NCI-H524 treated with DMSO at 0.1 percent for 48 hours (cell line): ENCODE results near the gene SHD.
A peak's percentile ranks its signal among the peaks of the same experiment; 100 is the strongest.
"Not testable (repeated sequence)": the region's sequence is repeated elsewhere in the genome, so short reads cannot be mapped to it uniquely, and the experiment has no call there.

Source experiments
- DNase-seq: peaks from one replicate; lab custom pipeline; 2025; lab: John Stamatoyannopoulos, UW

The SHD gene

DNA sequence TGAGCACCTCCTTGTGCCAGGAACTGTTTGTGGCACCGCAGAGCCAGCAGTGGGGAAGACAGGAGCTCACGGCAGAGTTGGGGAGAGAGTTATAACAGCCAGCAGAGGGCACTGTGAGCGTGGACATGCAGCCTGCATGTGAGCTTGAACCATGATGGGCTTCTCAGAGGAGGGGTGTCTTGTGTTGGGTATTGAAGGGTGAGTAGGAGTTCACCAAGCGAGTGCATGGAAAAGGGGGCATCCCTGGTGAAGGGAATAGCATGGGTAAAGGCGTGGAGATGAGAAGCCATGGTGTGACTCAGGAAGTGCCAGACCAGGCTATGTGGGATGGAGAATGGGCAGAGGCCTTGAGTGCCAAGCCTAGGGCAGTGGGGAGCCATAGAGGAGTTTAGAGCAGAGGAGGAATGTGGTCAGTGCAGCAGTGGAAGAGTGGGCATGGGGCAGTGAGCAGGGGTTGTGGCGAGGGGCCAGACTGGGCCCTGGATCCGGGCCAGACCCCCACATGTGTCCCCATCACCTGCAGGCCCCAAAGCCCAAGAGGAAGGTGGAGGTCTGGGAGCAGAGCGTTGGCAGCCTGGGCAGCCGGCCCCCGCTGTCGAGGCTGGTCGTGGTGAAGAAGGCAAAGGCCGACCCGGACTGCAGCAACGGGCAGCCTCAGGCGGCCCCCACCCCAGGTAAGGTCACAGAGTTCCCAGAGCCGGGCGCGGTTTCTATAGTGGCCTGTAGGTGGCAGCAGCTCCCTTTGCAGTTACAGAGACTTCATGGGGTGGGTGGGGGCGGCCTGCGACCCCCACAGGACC, 11.8 kb upstream of the SHD start:
- DNase-seq = peak; percentile 30

DNA sequence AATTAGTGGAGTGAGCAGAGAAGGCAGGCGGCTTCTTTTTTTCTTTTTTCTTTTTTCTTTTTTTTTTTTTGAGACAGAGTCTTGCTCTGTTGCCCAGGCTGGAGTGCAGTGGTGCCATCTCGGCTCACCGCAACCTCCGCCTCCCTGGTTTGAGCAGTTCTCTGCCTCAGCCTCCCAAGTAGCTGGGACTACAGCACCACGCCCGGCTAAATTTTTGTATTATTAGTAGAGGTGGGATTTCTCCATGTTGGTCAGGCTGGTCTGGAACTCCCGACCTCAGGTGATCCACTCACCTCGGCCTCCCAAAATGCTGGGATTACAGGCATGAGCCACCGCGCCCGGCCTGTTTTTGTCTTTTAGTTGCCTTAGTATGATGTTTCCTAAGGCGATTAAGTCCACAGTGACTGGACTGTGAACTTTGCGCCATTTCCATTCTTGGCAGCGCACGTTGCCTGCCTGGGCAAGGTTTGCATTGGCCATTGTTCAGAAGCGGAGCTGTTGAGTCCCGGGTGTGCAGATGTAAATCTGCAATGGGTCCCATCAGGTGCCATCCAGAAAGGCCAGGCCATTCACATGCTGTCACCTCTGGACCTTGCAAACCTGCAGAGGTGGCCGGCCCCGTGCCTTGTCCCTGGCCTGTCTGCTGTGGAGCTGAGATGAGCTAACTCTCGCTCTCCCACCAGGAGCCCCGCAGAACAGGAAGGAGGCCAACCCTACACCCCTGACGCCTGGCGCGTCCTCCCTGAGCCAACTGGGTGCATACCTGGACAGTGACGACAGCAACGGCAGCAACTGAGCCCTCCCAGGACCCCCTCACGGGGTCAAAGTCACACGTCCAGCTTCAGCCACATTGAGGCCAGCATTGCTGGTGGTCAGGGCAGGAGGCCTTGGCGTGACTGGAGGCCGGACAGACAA, 10.9 kb upstream of the SHD start:
- no peak for DNase-seq

DNA sequence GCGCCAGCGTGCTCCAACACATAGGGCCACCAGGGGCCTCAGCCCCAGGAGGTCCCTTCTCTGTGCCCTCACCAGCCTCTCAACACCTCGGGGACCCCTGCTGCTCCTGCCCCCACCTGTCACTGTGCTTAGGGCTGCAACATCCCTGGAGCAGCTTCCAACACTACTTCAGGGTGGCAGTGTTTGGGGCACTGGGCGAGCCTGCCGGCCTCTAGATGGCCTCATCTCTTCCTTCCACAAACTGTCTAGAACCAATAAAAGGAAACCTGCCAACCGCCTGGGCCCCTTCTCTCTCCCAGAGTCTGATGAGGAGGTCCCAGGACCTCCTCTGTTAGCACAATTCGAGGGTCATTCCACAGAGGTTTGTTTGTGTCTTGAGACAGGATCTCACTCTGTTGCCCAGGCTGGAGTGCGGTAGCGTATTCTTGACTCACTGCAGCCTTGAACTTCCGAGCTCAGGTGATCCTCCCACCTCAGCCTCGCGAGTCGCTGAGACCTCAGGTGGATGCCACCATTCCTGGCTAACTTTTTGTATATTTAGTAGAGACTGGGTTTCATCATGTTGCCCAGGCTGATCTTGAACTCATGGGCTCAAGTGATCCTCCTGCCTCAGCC, 10.1 kb upstream of the SHD start:
- no peak for DNase-seq

DNA sequence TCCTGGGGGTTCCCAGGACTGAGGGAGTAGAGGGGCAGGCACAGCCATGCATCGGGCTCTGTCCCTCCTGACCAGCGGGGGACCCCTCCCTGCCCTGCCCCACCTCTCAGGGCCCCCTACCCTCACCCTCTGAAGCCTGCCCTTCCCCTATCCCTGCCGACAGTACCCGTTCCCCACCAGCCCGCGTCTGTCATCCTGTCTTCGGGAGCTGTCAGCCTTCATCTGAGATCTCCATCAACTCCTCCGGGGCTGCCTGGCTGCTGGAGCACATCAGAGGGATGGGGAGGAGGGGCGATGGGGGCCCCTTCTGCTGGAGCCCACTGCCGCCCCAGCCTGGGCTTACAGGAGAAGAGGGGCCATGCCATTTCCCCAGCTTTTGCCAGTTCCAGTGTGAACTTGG, 6.2 kb upstream of the SHD start:
- DNase-seq = no peak

DNA sequence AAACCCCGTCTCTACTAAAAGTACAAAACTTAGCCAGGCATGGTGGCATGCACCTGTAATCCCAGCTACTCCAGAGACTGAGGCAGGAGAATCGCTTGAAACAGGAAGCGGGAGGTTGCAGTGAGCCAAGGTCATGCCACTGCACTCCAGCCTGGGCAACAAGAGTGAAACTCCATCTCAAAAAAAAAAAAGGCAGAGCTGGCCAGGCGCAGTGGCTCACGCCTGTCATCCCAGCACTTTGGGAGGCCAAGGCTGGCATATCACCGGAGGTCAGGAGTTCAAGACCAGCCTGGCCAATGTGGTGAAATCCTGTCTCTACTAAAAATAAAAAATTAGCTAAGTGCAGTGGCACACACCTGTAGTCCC, 4.8 kb upstream of the SHD start:
- not testable (repeated sequence) for DNase-seq

- DNase-seq = no peak
These were observed 1.8 kb upstream of the SHD start for GRCh38 chr19:4277191-4277696.

GRCh38 chr19:4278010-4278409, 1.1 kb upstream of the SHD start:
- DNase-seq = no peak

- DNase-seq = no peak
These were observed 132 bp downstream of the SHD start for GRCh38 chr19:4279267-4279529.

GRCh38 chr19:4279530-4280422, 710 bp downstream of the SHD start:
- no peak for DNase-seq

DNA sequence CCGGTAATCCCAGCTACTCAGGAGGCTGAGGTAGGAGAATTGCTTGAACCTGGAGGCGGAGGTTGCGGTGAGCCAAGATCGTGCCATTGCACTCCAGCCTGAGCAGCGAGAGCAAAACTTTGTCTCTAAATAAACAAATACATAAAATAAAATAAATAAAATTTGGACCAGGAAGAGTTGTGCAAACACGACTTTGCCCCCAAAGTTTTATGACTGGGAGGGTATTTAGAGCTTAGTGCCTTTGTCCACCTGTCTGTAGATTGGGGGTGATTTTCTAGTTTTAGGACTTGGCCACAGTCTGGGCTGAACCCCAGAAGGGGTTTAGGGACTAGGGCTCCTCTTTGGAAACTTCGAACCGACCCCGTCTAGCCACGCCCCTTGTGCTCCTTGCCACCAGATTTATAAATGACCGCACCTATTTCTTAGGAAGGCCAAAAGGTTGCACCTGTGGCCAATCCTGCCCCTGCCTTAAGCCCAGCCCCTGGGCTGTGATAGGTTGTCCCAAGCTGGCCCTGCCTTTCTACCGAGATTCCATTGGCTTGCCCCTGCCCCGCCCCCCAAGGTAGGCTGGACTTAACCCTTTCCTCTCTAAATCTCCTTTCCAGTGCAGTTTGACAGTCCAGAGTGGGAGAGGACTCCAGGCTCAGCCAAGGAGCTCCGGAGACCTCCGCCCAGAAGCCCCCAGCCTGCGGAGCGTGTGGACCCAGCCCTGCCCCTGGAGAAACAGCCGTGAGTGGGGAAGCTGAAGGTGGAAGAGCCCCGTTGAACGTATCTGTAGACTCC, 5.3 kb downstream of the SHD start:
- no peak for DNase-seq

GRCh38 chr19:4284974-4285373, 5.9 kb downstream of the SHD start:
- DNase-seq = no peak

GRCh38 chr19:4286141-4286540, 7.1 kb downstream of the SHD start:
- DNase-seq = not testable (repeated sequence)

- no peak for DNase-seq
These were observed 9.2 kb downstream of the SHD start for GRCh38 chr19:4288091-4288777.

GRCh38 chr19:4291184-4291732, 12.2 kb downstream of the SHD start:
- no peak for DNase-seq

GRCh38 chr19:4292515-4292914, 13.4 kb downstream of the SHD start:
- no peak for DNase-seq

DNA sequence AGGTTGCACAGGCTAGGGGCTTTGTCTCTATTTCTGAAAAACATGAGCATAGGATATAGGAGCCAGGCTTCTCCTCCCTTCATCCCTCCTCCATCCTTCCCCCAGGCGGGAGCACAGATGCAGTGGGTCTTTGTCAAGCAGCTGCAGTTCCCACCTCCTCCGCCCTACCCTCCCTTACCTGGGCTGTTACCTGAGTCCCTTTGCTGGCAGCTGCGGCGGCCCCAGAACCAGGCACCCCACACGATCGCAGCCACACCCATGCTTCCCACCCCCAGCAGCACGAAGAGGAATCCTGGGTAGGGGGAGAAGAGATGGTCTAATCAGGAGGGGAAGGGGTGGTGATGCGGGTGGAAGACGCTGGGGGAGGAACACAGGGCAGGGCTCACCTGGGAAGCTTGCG, 15.3 kb downstream of the SHD start:
- no peak for DNase-seq

DNA sequence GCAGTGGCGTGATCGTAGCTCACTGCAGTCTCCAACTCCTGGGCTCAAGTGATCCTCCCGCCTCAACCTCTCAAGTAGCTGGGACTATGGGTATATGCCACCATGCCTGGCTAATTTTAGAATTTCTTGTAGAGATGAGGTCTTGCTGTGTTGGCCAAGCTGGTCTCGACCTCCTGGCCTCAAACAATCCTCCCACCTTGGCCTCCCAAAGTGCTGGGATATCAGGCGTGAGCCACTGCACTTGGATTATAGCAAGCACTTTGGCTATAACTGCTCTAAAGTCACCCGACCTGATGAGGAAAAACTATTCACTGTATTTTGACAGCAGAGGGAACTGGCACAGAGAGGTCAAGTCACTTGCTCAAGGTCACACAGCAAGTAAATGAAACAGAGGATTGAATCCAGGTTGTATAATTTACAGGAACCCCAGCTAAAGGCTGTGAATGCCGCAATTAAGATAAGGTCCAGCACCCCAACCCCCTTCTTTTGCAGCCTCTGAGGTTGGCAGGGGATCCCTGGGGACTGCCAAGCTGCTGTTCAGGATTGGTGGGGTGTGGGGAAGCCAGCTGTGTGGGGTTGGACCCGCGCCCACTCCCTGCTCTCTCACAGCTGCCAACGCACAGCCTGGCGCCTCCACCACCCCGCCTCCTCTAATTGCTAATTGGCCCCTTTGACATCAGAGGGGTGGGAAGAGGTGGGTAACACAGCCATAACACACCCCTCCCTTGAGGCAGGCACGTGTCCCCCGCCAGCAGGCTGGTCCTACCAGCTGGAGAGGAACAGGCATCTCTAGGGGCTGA, 17.1 kb downstream of the SHD start:
- peak; percentile 95 for DNase-seq

- no peak for DNase-seq
These were observed 19.1 kb downstream of the SHD start for GRCh38 chr19:4297901-4298809.
